GM12874 (cell line): Measurements from ENCODE around the gene DIP2B.

Experiments used
- CTCF ChIP-seq: IDR thresholded peaks from 2 replicates; pipeline ENCODE4 v1.5.1; 2011; ENCODE audit warnings: low read depth, mild to moderate bottlenecking, control low read depth, low read length, moderate library complexity; ENCODE audit not compliant: insufficient read depth

Gene DIP2B

GRCh38 chr12:50627491-50627890 is 122.7 kb downstream of the DIP2B start:
- no peak for TF ChIP-seq CTCF

GRCh38 chr12:50628394-50628793 is 123.6 kb downstream of the DIP2B start:
- no peak for TF ChIP-seq CTCF

- no peak for TF ChIP-seq CTCF
Observed at GRCh38 chr12:50633955-50634354, 129.2 kb downstream of the DIP2B start.

- TF ChIP-seq CTCF, result no peak
Observed at GRCh38 chr12:50634379-50634778, 129.6 kb downstream of the DIP2B start.

GRCh38 chr12:50635364-50635763 is 130.6 kb downstream of the DIP2B start:
- no peak for TF ChIP-seq CTCF

GRCh38 chr12:50635857-50636256 is 131.1 kb downstream of the DIP2B start:
- TF ChIP-seq CTCF, result no peak

- TF ChIP-seq CTCF, result no peak
Observed at GRCh38 chr12:50636505-50636904, 131.7 kb downstream of the DIP2B start.
